ENCODE data around the gene SIN3A. TPM values are rescaled to one million over a fixed set of nuclear protein-coding genes. Genes with fewer than 3 reads are reported as not detected.
"Not testable (repeated sequence)": the region's sequence is repeated elsewhere in the genome, so short reads cannot be mapped to it uniquely, and the experiment has no call there.

Gene SIN3A
- total RNA-seq, 1 experiment from 2014 or later = 68.5 TPM

DNA sequence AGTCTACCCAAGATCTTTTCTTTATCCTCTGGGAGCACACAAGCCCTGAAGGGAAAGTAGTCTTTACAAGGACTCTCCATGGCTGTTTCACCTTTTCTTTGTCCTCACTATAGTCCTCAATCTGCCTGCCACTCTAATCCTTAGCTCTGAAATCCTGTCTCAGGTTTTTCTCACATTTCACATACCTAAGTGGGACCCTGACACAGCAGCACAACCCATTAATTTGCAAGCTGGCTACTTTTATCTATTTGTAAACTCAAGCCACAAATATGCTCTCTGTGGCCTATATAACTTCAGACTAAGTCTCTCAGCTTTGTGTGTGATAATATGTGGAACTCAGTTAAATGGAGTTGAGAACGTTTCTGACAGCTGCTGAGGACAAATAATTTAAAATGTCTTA, 19.8 kb downstream of the SIN3A start:
- H3K36me3 ChIP-seq = peaks cover 43% of the 10 kb centered on the region
- no peak overlapping the region for H3K27ac ChIP-seq
- no peaks in the 10 kb centered on the region for H3K27me3 ChIP-seq
- no peaks in the 10 kb centered on the region for H3K4me1 ChIP-seq
- no peak overlapping the region for H3K4me3 ChIP-seq
- DNase-seq = no peak
- no peaks in the 10 kb centered on the region for H3K9me3 ChIP-seq (replicated peaks)

DNA sequence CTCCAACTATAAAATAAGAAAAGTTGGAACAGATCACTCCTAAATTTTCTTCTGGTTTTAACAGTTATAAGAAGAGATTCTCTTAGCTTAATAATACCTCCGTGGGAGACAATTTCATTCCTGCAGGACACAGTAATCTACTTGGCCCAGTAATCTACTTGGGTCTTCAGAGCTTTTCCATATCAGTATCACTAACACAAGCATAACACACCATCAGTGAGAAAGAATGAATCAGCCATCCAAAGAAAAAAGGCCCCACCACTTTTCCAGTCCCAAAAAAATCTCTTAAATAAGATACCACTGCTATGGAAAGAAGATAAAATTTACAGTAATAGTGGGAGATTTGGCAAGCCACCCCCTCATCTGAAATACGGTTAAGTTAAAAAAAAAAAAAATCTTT, 20.2 kb downstream of the SIN3A start:
- Histone ChIP-seq H3K9me3 (replicated peaks) (no peaks in the 10 kb centered on the region), H3K27me3 (no peaks in the 10 kb centered on the region), H3K4me1 (no peaks in the 10 kb centered on the region), H3K36me3 (peaks cover 46% of the 10 kb centered on the region), H3K27ac (no peak overlapping the region), H3K4me3 (no peak overlapping the region)
- no peak for DNase-seq

DNA sequence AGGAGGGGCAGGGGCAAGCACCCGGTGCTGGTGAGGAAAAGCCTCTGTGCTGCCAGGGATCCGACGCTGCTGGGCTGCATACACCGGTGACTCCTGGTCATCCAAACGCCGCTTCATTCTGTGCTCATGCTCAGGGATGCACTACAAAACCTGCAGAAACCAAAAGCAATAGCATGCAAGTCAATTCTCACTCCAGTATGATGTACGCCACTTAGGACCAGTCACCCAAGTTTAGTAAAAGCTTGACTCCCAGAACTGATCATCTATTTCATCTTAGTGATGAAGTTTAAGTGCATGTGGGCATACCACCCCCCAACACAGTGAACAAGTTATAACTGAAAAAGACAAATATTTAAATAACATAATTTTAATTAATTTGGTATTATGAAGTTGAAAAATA, 21.2 kb downstream of the SIN3A start:
- no peaks in the 10 kb centered on the region for H3K4me1 ChIP-seq
- no peaks in the 10 kb centered on the region for H3K9me3 ChIP-seq (replicated peaks)
- no peak overlapping the region for H3K4me3 ChIP-seq
- DNase-seq = no peak
- no peaks in the 10 kb centered on the region for H3K27me3 ChIP-seq
- H3K36me3 ChIP-seq = peaks cover 49% of the 10 kb centered on the region
- H3K27ac ChIP-seq = no peak overlapping the region

DNA sequence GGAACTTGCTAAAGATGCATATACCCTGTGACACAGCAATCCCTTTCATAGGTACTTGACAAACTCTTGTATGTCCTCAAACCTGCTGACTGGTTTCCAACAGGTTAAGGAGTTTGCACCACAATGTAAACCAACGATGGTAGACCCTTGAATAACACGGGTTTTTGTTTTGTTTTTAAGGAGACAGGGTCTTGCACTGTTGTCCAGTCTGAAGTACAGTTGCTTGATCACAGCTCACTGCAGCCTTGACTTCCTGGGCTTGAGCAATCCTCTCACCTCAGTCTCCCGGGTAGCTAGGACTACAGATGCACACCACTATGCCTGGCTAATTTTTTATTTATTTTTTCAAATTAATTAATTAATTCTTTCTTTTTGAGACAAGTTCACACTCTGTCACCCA, 23.3 kb downstream of the SIN3A start:
- Histone ChIP-seq H3K27me3 (no peaks in the 10 kb centered on the region), H3K4me3 (no peak overlapping the region), H3K27ac (no peak overlapping the region), H3K4me1 (no peaks in the 10 kb centered on the region), H3K9me3 (replicated peaks) (no peaks in the 10 kb centered on the region), H3K36me3 (peaks cover 52% of the 10 kb centered on the region)
- DNase-seq = no peak

DNA sequence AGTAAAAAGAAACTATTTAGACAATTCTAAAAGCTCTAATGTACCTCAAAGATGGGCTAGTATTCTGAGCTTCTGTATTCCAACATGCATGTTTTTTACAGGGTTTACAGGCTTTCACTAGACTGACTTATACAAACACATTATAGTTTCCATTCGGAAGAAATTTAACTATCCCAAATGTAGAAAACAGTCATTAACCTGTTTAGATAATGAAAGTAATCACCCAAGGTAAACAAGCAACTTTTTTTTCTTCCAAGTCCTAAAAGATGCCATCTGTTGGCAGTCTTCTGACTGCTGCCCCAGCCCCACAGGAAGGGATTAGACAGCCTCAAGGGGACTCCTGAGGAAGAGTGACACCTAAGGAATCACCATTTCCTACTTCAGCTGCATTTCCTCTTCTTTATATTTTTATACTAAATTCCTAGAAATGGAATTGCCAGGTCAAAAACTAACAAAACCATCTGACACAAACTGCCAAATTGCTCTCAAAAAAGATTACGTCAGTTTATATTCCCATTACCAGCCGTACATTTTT, 25.5 kb downstream of the SIN3A start:
- peaks cover 70% of the 10 kb centered on the region for H3K36me3 ChIP-seq
- H3K27me3 ChIP-seq = no peaks in the 10 kb centered on the region
- DNase-seq = no peak
- H3K4me1 ChIP-seq = no peaks in the 10 kb centered on the region
- H3K9me3 ChIP-seq (replicated peaks) = no peaks in the 10 kb centered on the region
- no peak overlapping the region for H3K4me3 ChIP-seq
- no peak overlapping the region for H3K27ac ChIP-seq

DNA sequence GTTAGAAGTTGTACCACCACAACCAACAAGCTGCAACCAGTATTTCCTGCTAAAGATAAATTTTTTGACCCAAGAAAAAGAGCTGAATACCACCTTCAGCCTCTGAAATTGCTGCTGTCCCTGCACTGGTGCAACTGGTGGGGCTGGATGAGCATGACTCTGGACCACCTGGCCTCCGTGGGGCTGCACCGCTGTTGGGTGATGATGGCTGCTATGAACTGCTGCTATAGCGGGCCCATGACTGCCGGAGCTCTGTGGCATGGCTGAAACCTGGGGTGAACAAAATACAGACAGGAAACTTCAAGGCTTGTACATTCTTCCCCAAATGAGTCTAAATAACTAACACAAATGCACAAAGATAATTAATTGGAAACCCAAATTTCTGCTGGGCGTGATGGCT, 28.9 kb downstream of the SIN3A start:
- peaks cover 63% of the 10 kb centered on the region for H3K36me3 ChIP-seq
- no peaks in the 10 kb centered on the region for H3K27me3 ChIP-seq
- H3K4me1 ChIP-seq = no peaks in the 10 kb centered on the region
- H3K27ac ChIP-seq = no peak overlapping the region
- no peaks in the 10 kb centered on the region for H3K9me3 ChIP-seq (replicated peaks)
- H3K4me3 ChIP-seq = no peak overlapping the region
- DNase-seq = no peak

DNA sequence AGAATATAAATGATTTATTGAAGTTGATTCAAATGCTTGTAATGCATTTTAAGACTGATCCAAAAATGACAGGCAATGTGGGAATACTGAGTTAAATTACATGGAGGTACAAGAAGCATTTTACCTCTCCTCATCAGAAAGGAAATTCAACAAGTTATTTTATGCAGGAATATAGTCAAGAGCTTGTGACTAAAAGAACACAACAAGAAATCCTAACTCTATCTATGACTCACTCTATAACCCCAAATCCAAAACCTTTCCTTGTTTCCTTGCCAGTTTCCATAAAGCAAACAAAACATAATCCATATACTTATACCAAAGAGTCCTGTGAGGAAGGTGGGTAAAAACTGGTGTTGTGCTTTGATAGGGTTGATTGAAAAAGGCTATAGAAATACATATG, 30.8 kb downstream of the SIN3A start:
- DNase-seq = no peak
- Histone ChIP-seq H3K4me3 (no peak overlapping the region), H3K27ac (no peak overlapping the region), H3K27me3 (no peaks in the 10 kb centered on the region), H3K4me1 (no peaks in the 10 kb centered on the region), H3K9me3 (replicated peaks) (no peaks in the 10 kb centered on the region), H3K36me3 (peaks cover 45% of the 10 kb centered on the region)

DNA sequence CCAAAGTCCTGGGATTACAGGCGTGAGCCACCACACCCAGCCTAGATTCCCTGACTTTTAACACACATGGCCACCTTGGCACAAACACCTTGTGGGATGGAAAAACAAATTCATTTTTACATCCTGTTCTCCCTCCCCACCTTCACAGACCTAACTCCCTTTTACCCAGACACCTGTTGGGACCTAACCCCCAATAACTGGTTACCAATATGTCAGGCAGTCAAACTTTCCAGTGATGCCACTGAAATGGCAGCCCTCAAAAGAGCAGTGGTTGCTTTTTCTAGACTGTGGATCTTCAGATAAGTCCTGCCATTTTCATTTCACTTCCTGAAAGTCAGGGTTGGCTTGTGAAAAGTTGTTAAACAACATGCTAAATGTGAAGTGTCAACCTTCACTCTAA, 34.9 kb downstream of the SIN3A start:
- H3K36me3 ChIP-seq = peaks cover 40% of the 10 kb centered on the region
- no peaks in the 10 kb centered on the region for H3K4me1 ChIP-seq
- no peak overlapping the region for H3K27ac ChIP-seq
- no peak for DNase-seq
- H3K9me3 ChIP-seq (replicated peaks) = no peaks in the 10 kb centered on the region
- H3K27me3 ChIP-seq = no peaks in the 10 kb centered on the region
- H3K4me3 ChIP-seq = no peak overlapping the region

DNA sequence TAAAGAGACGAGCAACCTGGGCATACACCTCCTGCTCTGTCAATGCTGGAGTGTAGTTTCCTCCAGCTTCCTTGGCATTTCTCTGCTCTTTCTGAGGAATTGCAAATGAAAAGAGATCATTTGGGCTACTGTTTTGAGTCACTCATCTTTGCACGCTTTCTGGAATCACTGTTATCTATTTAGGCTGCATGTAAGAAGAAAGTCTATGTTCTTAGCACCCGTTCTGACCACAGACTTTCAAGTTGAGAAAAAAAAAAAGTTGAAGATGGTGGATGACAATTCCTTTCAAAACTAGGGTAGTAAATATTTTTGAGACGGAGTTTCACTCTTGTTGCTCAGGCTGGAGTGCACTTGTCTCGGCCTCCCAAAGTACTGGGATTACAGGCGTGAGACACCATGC, 41.3 kb downstream of the SIN3A start:
- DNase-seq = no peak
- Histone ChIP-seq H3K27ac (no peak overlapping the region), H3K9me3 (replicated peaks) (no peaks in the 10 kb centered on the region), H3K4me3 (no peak overlapping the region), H3K27me3 (no peaks in the 10 kb centered on the region), H3K36me3 (peaks cover 74% of the 10 kb centered on the region), H3K4me1 (no peaks in the 10 kb centered on the region)

DNA sequence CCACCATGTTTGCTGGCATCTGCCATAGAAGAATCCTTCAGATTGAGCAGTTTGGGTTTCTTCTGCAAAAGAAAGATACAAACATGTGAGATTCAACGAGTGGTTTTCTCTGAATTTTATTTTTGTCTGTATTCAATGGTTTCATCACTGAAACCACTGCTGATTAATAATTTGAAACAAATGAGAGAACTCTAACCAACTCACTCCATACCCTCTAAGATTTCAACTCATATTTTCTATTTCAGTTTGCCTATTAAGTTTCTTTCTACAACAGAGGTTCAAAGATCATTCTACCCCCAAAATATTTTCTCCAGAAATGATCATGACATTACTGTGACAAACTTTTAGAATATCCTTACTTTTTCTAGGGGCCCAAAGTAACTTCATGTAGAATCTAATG, 44.4 kb downstream of the SIN3A start:
- H3K9me3 ChIP-seq (replicated peaks) = no peaks in the 10 kb centered on the region
- H3K27me3 ChIP-seq = no peaks in the 10 kb centered on the region
- H3K27ac ChIP-seq = no peak overlapping the region
- H3K4me1 ChIP-seq = no peaks in the 10 kb centered on the region
- DNase-seq = no peak
- H3K4me3 ChIP-seq = no peak overlapping the region
- peaks cover 81% of the 10 kb centered on the region for H3K36me3 ChIP-seq

DNA sequence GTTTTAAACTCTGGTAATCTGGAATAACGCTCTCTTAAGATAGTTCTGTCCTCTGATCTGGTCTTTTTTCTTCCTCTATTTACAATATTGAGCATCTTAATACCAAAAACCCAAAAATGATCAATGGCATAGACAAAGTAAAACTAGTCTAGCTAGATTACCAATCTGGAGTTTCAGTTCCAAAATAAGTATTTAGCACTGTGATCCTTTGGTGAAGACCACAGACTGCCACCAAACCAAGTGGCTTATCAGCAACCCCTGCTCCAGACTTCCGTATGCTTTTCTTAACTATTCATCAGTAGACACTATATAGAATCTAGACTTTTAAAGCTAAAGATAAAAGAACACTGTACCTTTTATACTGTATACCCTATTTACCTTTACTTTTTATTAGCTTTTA, 47.6 kb downstream of the SIN3A start:
- peaks cover 79% of the 10 kb centered on the region for H3K36me3 ChIP-seq

DNA sequence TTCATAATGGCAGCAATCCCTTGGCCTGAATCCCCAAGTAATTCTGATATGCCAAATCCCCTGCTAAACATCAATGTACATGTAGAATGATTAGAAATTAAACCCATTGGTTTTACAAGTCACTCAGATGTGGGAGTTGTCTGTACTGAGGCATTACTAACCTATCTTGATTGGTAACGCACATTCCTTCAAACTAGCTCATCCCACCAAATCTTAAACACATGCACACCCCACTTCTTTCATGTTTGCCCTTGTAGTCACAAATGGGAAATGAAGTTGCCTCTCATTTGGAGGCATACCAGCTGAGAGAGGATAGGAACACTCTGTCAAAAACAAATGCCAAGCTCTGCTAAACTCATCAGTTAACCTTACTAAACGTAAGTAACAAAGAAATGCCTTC, 54.0 kb downstream of the SIN3A start:
- peaks cover 84% of the 10 kb centered on the region for H3K36me3 ChIP-seq
- no peak overlapping the region for H3K27ac ChIP-seq
- no peaks in the 10 kb centered on the region for H3K9me3 ChIP-seq (replicated peaks)
- DNase-seq = no peak
- no peak overlapping the region for H3K4me3 ChIP-seq
- no peaks in the 10 kb centered on the region for H3K4me1 ChIP-seq
- no peaks in the 10 kb centered on the region for H3K27me3 ChIP-seq

More for the DNA sequence above, 47.6 kb downstream of the SIN3A start:
- Histone ChIP-seq H3K27ac (no peak overlapping the region), H3K9me3 (replicated peaks) (no peaks in the 10 kb centered on the region), H3K27me3 (no peaks in the 10 kb centered on the region), H3K4me3 (no peak overlapping the region), H3K4me1 (no peaks in the 10 kb centered on the region)
- DNase-seq = no peak

DNA sequence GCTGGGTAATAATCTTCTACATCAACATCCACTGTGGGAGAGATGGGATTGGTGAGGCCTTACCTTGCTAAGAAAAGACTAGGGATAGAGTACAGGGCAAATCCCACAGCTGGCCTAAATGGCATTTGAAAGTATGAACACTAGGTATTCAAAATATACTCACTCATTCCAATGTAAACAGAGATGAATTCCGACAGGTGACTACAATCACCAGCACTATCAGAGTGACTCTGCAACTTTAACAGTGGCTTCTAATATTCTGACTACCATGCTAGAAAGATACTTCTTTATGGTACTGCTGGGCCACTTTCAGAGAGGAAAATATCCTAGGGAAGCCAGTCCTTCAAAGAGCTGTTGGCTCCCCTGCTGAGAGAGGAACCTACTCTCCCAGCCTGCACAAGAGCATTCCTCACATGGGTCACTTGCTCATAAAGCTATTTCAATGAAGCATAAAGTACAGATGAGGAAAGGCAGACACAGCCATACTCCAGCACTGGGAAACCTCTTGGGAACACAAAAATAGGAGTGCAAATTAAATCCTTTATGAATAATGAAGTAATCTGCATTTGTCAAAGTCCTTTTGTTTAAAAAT, 61.6 kb downstream of the SIN3A start:
- DNase-seq = no peak
- peaks cover 81% of the 10 kb centered on the region for H3K36me3 ChIP-seq
- H3K4me3 ChIP-seq = no peak overlapping the region
- no peaks in the 10 kb centered on the region for H3K4me1 ChIP-seq
- no peaks in the 10 kb centered on the region for H3K27me3 ChIP-seq
- H3K27ac ChIP-seq = no peak overlapping the region
- H3K9me3 ChIP-seq (replicated peaks) = no peaks in the 10 kb centered on the region

DNA sequence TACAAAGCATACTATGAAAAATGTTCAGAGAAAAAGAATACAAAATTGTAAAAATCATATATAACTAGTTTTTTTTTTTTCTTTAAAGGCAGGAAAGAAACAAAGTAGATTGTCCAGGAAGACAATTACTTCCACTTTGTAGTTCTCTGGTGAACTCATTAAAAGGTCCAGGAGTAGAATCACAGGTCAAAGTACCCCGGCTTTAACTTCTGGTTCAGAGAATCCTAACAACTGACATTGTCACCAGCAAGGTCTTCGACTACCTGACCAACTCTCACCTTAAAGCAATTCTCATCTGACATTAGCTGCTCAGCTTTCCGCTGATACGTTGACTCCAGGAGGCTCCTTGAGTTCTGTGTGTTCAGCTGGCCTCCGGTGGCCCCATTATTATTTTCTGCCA, 67.5 kb downstream of the SIN3A start:
- H3K9me3 ChIP-seq (replicated peaks); H3K4me3 ChIP-seq; DNase-seq; H3K27me3 ChIP-seq; H3K4me1 ChIP-seq; H3K27ac ChIP-seq: not testable (repeated sequence)
- peaks cover 75% of the 10 kb centered on the region for H3K36me3 ChIP-seq

DNA sequence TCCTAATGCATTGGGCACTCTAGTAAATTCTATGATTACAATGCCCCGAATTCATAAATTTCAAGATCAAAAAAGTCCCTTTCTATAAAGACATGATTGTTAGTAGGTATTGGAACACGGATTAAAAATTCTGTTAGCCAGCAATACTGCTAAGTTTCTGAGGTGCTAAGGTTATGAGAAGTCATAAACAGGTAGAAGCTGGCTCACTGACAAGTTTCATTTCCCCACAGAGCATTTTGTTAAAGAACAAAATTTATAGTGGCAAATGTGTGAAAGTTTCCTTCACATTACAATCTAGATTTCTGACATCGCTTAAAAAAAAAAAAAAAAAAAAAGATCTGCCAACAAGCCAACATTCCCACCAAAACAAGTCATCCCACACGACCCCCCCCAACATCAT, 70.7 kb downstream of the SIN3A start:
- DNase-seq = no peak
- Histone ChIP-seq H3K27ac (no peak overlapping the region), H3K36me3 (peaks cover 67% of the 10 kb centered on the region), H3K27me3 (no peaks in the 10 kb centered on the region), H3K4me3 (no peak overlapping the region), H3K4me1 (no peaks in the 10 kb centered on the region), H3K9me3 (replicated peaks) (no peaks in the 10 kb centered on the region)

DNA sequence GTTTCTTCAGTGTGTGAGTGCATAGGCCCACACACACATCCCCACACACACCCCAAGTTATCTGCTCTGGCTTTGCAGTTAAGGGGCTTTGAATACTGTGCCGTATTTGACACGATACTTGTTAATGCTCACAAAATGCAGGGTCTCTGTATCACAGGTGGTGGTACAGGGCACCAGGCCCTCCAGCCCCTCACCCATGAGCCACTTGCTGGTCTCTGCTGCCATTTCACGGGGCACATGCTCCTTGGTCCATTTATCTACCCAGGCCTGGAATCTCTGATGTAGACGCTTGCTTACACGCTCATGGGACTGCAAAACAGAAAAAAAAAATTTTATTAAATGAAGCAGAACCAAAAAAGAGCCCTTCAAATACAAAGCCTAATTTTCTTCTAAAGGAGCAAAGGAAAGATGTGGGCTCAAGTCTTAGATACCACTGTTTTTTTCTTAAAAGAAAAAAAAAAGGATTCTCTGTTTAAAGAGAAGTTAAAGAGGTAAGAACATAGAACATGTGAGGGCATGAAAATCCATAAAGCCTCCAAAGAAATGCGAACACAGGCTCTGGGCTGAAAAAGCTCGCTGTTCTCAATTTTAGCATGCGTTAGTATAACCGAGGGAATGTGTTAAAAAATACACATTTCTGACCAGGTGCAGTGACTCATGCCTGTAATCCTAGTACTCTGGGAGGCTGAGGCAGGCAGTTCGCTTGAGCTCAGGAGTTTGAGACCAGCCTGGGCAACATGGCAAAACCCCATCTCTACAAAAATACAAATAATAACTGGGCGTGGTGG, 79.4 kb downstream of the SIN3A start:
- Histone ChIP-seq H3K36me3 (peaks cover 48% of the 10 kb centered on the region), H3K4me1 (no peaks in the 10 kb centered on the region), H3K4me3 (no peak overlapping the region), H3K27me3 (no peaks in the 10 kb centered on the region), H3K27ac (no peak overlapping the region), H3K9me3 (replicated peaks) (no peaks in the 10 kb centered on the region)
- no peak for DNase-seq
